ENCODE results near the gene TBC1D5. TPM values are rescaled to one million over a fixed set of nuclear protein-coding genes. Genes with fewer than 3 reads are reported as not detected.
"Not testable (repeated sequence)": the region's sequence is repeated elsewhere in the genome, so short reads cannot be mapped to it uniquely, and the experiment has no call there.

TBC1D5 gene
- total RNA-seq (10 to 100 TPM; 56.7 to 74.8 TPM), polyA plus RNA-seq (ENCODE audit: insufficient read length in 6 of 6) (10 to 100 TPM; 47.4 to 60.9 (median 53.6) TPM)
- long read RNA-seq, donor 1 = 0 reads
- long read RNA-seq, donor 2, partial matches to known transcripts = 5 of 5 reads
- long read RNA-seq, donor 2, other reads (novel, unspliced or antisense) = 0 of 5 reads
- long read RNA-seq, donor 3 = 0 reads
- long read RNA-seq, donor 4, partial matches to known transcripts = 2 of 13 reads
- long read RNA-seq, donor 4, other reads (novel, unspliced or antisense) = 11 of 13 reads
- long read RNA-seq, donor 5 = 0 reads
- long read RNA-seq, donor 6 = 0 reads
- long read RNA-seq, donor 7, partial matches to known transcripts = 17 of 17 reads
- long read RNA-seq, donor 7, other reads (novel, unspliced or antisense) = 0 of 17 reads
- long read RNA-seq, donor 8, partial matches to known transcripts = 0 of 1 reads
- long read RNA-seq, donor 8, other reads (novel, unspliced or antisense) = 0 of 1 reads
- long read RNA-seq, donor 9 = 0 reads
- long read RNA-seq, donor 10, partial matches to known transcripts = 1 of 8 reads
- long read RNA-seq, donor 10, other reads (novel, unspliced or antisense) = 7 of 8 reads
- long read RNA-seq, donor 11 = 0 reads
- long read RNA-seq, donor 12 = 0 reads

- Histone ChIP-seq H3K27me3 (no peaks in the 10 kb centered on the region), H3K27ac (peak within 1 kb of the TSS; percentile 99), H3K4me3 (peak within 1 kb of the TSS; percentile 80 to 82), H3K9me3 (no peaks in the 10 kb centered on the region), H3K36me3 (no peaks in the 10 kb centered on the region), H3K4me1 (peaks cover 7 to 38% of the 10 kb centered on the region in 2 donors)
- intact Hi-C loops (cut with DNase I) = no loop called here
- peak in 1 of 2 donors; percentile 22 for TF ChIP-seq CTCF (IDR thresholded peaks at IDR 0.05)
- DNase-seq (peak; percentile 96 to 100 (median 98)), ATAC-seq (peak; percentile 93)
These were observed at the start of gene TBC1D5 for GRCh38 chr3:17742102-17742879. TSS of gene TBC1D5 (minus strand) at chr3:17742631. CDS start at chr3:17508570, 234,061 bp downstream.

- Histone ChIP-seq H3K4me1 (peaks cover 0 to 11% of the 10 kb centered on the region in 2 donors), H3K9me3 (peaks cover 0 to 9% of the 10 kb centered on the region in 2 donors), H3K4me3 (no peak overlapping the region), H3K27ac (no peak overlapping the region), H3K27me3 (no peaks in the 10 kb centered on the region), H3K36me3 (no peaks in the 10 kb centered on the region)
- ATAC-seq (no peak), DNase-seq (no peak)
- intact Hi-C loops (cut with DNase I) = no loop called here
- TF ChIP-seq CTCF (IDR thresholded peaks at IDR 0.05) = no peak
These were observed 41.0 kb upstream of the TBC1D5 start for GRCh38 chr3:17783426-17783825.

- Histone ChIP-seq H3K4me1 (peaks cover 0 to 11% of the 10 kb centered on the region in 2 donors), H3K4me3 (no peak overlapping the region), H3K27ac (no peak overlapping the region), H3K9me3 (peaks cover 0 to 9% of the 10 kb centered on the region in 2 donors), H3K27me3 (no peaks in the 10 kb centered on the region), H3K36me3 (no peaks in the 10 kb centered on the region)
- no peak for ATAC-seq
- intact Hi-C loops (cut with DNase I) = no loop called here
- TF ChIP-seq CTCF (IDR thresholded peaks at IDR 0.05) = no peak
- no peak for DNase-seq
These were observed 40.3 kb upstream of the TBC1D5 start for GRCh38 chr3:17782751-17783150.

GRCh38 chr3:17780369-17780768, 37.9 kb upstream of the TBC1D5 start:
- H3K36me3 ChIP-seq; intact Hi-C loops (cut with DNase I); H3K27me3 ChIP-seq; H3K4me3 ChIP-seq; H3K9me3 ChIP-seq; ATAC-seq; DNase-seq: not testable (repeated sequence)
- H3K4me1 ChIP-seq = peaks cover 0 to 11% of the 10 kb centered on the region in 2 donors
- peak overlapping the region in 1 of 2 donors; percentile 67 for H3K27ac ChIP-seq

GRCh38 chr3:17779304-17780250, 37.1 kb upstream of the TBC1D5 start:
- H3K9me3 ChIP-seq; DNase-seq; H3K4me3 ChIP-seq; H3K36me3 ChIP-seq; H3K27me3 ChIP-seq; intact Hi-C loops (cut with DNase I); ATAC-seq: not testable (repeated sequence)
- Histone ChIP-seq H3K27ac (peak overlapping the region in 1 of 2 donors; percentile 67), H3K4me1 (peaks cover 0 to 11% of the 10 kb centered on the region in 2 donors)

- not testable (repeated sequence) for DNase-seq
These were observed 34.9 kb upstream of the TBC1D5 start for GRCh38 chr3:17777326-17777725.

More at GRCh38 chr3:17777326-17777725, 34.9 kb upstream of the TBC1D5 start:
- H3K4me1 ChIP-seq = peaks cover 0 to 11% of the 10 kb centered on the region in 2 donors
- ATAC-seq; H3K27ac ChIP-seq; H3K4me3 ChIP-seq; H3K9me3 ChIP-seq; intact Hi-C loops (cut with DNase I); H3K27me3 ChIP-seq; H3K36me3 ChIP-seq: not testable (repeated sequence)
